ENCODE measurements around the gene CD200.

Gene CD200
- long read RNA-seq = 0 reads

DNA sequence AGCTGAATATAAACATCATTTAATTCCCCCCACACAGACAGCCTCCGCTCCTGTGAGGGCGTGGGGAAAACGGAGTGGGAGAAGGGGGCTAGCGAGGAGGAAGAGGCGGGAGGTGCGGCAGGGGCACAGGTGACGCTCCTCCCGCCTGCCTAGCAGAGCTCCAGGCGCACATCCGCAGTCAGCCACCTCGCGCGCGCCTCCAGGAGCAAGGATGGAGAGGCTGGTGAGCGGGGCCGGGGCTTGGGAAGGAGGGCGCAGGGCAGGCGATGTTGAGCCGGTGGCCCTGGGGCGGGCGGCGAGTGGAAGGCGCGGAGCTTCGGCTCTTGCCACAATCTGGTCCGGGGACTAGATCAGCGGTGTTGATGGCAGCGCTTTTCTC is at the start of gene CD200:
CD200 (plus strand) TSS at position 155 of the 379 bp plus-strand sequence; CDS start at position 212, 57 bp downstream.
- H3K4me3 ChIP-seq (replicated peaks; ENCODE audit: insufficient read depth, low read length) = peak within 1 kb of the TSS; percentile 50
- no peak within 1 kb of the TSS for H3K27ac ChIP-seq (replicated peaks)
- DNase-seq (ENCODE audit: low read depth in 1 of 2, low spot score in 1 of 2) = no peak
- H3K27me3 ChIP-seq (ENCODE audit: insufficient read depth, poor library complexity, severe bottlenecking) = no peaks in the 10 kb centered on the region
- TF ChIP-seq, protein P1, sequence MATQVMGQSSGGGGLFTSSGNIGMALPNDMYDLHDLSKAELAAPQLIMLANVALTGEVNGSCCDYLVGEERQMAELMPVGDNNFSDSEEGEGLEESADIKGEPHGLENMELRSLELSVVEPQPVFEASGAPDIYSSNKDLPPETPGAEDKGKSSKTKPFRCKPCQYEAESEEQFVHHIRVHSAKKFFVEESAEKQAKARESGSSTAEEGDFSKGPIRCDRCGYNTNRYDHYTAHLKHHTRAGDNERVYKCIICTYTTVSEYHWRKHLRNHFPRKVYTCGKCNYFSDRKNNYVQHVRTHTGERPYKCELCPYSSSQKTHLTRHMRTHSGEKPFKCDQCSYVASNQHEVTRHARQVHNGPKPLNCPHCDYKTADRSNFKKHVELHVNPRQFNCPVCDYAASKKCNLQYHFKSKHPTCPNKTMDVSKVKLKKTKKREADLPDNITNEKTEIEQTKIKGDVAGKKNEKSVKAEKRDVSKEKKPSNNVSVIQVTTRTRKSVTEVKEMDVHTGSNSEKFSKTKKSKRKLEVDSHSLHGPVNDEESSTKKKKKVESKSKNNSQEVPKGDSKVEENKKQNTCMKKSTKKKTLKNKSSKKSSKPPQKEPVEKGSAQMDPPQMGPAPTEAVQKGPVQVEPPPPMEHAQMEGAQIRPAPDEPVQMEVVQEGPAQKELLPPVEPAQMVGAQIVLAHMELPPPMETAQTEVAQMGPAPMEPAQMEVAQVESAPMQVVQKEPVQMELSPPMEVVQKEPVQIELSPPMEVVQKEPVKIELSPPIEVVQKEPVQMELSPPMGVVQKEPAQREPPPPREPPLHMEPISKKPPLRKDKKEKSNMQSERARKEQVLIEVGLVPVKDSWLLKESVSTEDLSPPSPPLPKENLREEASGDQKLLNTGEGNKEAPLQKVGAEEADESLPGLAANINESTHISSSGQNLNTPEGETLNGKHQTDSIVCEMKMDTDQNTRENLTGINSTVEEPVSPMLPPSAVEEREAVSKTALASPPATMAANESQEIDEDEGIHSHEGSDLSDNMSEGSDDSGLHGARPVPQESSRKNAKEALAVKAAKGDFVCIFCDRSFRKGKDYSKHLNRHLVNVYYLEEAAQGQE (IDR thresholded peaks at IDR 0.05; ENCODE audit: insufficient replicate concordance, low read depth) = no peak
- TF ChIP-seq POLR2AphosphoS5 (IDR thresholded peaks at IDR 0.05; ENCODE audit: low read depth) = no peak
- no peak for TF ChIP-seq SPI1 (IDR thresholded peaks at IDR 0.05; ENCODE audit: borderline replicate concordance, low read depth)
- TF ChIP-seq, protein P2, sequence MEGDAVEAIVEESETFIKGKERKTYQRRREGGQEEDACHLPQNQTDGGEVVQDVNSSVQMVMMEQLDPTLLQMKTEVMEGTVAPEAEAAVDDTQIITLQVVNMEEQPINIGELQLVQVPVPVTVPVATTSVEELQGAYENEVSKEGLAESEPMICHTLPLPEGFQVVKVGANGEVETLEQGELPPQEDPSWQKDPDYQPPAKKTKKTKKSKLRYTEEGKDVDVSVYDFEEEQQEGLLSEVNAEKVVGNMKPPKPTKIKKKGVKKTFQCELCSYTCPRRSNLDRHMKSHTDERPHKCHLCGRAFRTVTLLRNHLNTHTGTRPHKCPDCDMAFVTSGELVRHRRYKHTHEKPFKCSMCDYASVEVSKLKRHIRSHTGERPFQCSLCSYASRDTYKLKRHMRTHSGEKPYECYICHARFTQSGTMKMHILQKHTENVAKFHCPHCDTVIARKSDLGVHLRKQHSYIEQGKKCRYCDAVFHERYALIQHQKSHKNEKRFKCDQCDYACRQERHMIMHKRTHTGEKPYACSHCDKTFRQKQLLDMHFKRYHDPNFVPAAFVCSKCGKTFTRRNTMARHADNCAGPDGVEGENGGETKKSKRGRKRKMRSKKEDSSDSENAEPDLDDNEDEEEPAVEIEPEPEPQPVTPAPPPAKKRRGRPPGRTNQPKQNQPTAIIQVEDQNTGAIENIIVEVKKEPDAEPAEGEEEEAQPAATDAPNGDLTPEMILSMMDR (IDR thresholded peaks at IDR 0.05; ENCODE audit: insufficient read depth, low read length) = no peak
- TF ChIP-seq GABPA (IDR thresholded peaks at IDR 0.05; ENCODE audit: low read depth) = no peak

- Histone ChIP-seq H3K27me3 (ENCODE audit: insufficient read depth, poor library complexity, severe bottlenecking) (no peaks in the 10 kb centered on the region), H3K27ac (replicated peaks) (no peak overlapping the region), H3K4me3 (replicated peaks; ENCODE audit: insufficient read depth, low read length) (no peak overlapping the region)
- no peak for DNase-seq (ENCODE audit: low read depth in 1 of 2, low spot score in 1 of 2)
- TF ChIP-seq, protein P1 (IDR thresholded peaks at IDR 0.05; ENCODE audit: insufficient replicate concordance, low read depth) = no peak
- TF ChIP-seq SPI1 (IDR thresholded peaks at IDR 0.05; ENCODE audit: borderline replicate concordance, low read depth) = no peak
- TF ChIP-seq, protein P2 (IDR thresholded peaks at IDR 0.05; ENCODE audit: insufficient read depth, low read length) = no peak
- TF ChIP-seq GABPA (IDR thresholded peaks at IDR 0.05; ENCODE audit: low read depth) = no peak
- TF ChIP-seq POLR2AphosphoS5 (IDR thresholded peaks at IDR 0.05; ENCODE audit: low read depth) = no peak
Observed at GRCh38 chr3:112289011-112289410, 43.9 kb upstream of the CD200 start.

GRCh38 chr3:112293368-112294321 is 39.3 kb upstream of the CD200 start, which contains the start of gene SLC9C1:
TSS of gene SLC9C1 (minus strand) at chr3:112294216. CDS start at chr3:112286791, 7,425 bp downstream.
- TF ChIP-seq SPI1 (IDR thresholded peaks at IDR 0.05; ENCODE audit: borderline replicate concordance, low read depth) (no peak), POLR2AphosphoS5 (IDR thresholded peaks at IDR 0.05; ENCODE audit: low read depth) (no peak)
- TF ChIP-seq, protein P2 (IDR thresholded peaks at IDR 0.05; ENCODE audit: insufficient read depth, low read length) = peak; percentile 50
- TF ChIP-seq, protein P1 (IDR thresholded peaks at IDR 0.05; ENCODE audit: insufficient replicate concordance, low read depth) = no peak
- Histone ChIP-seq H3K27ac (replicated peaks) (no peak within 1 kb of the TSS), H3K4me3 (replicated peaks; ENCODE audit: insufficient read depth, low read length) (peak within 1 kb of the TSS; percentile 11), H3K27me3 (ENCODE audit: insufficient read depth, poor library complexity, severe bottlenecking) (no peaks in the 10 kb centered on the region)
- peak; percentile 31 to 67 for DNase-seq (ENCODE audit: low read depth in 1 of 2, low spot score in 1 of 2)

Measured in HL-60 (cell line).